ENCODE data around the gene KIF1C. TPM values are rescaled to one million over a fixed set of nuclear protein-coding genes. Genes with fewer than 3 reads are reported as not detected.

Gene KIF1C
- total and polyA plus RNA-seq, 7 donors = 204 to 1,039 (median 624) TPM

GRCh38 chr17:4973256-4974114 is 24.3 kb upstream of the KIF1C start:
- DNase-seq (no peak), ATAC-seq (peak in 2 of 4 donors; percentile 3 to 22)
- Histone ChIP-seq H3K4me3 (peak overlapping the region; percentile 22), H3K27ac (peak overlapping the region; percentile 86), H3K4me1 (peaks cover 41% of the 10 kb centered on the region), H3K36me3 (ENCODE audit: insufficient read depth in 1 of 2, low read depth in 1 of 2) (peaks cover 9 to 92% of the 10 kb centered on the region in 2 donors), H3K27me3 (ENCODE audit: insufficient read depth in 3 of 3, low read length in 2 of 3) (no peaks in the 10 kb centered on the region), H3K9me3 (no peaks in the 10 kb centered on the region)
- 76 to 83% (median 81%) methylated on average over 10 of the region's 10 CpGs for WGBS, 3 donors
- no peak for TF ChIP-seq CTCF (IDR thresholded peaks at IDR 0.05)
- intact Hi-C loops (cut with DNase I) = no loop called here

- ATAC-seq = peak; percentile 89 to 95 (median 94)
- no peak for TF ChIP-seq CTCF (IDR thresholded peaks at IDR 0.05)
- Histone ChIP-seq H3K9me3 (no peaks in the 10 kb centered on the region), H3K4me1 (peaks cover 34% of the 10 kb centered on the region), H3K4me3 (peak overlapping the region; percentile 22), H3K36me3 (ENCODE audit: insufficient read depth in 1 of 2, low read depth in 1 of 2) (peaks cover 9 to 92% of the 10 kb centered on the region in 2 donors), H3K27me3 (ENCODE audit: insufficient read depth in 3 of 3, low read length in 2 of 3) (no peaks in the 10 kb centered on the region), H3K27ac (peak overlapping the region; percentile 86)
- intact Hi-C loops (cut with DNase I) = no loop called here
- WGBS, 3 donors = 27 to 54% (median 40%) methylated on average over 9 of the region's 9 CpGs
- peak; percentile 65 to 89 for DNase-seq
Observed at GRCh38 chr17:4974115-4974670, 23.6 kb upstream of the KIF1C start.

GRCh38 chr17:4978726-4979125 is 19.0 kb upstream of the KIF1C start:
- no peak for TF ChIP-seq CTCF (IDR thresholded peaks at IDR 0.05)
- intact Hi-C loops (cut with DNase I) = no loop called here
- ATAC-seq = no peak
- Histone ChIP-seq H3K27me3 (ENCODE audit: insufficient read depth in 3 of 3, low read length in 2 of 3) (no peaks in the 10 kb centered on the region), H3K4me1 (peaks cover 15% of the 10 kb centered on the region), H3K9me3 (no peaks in the 10 kb centered on the region), H3K4me3 (no peak overlapping the region), H3K36me3 (ENCODE audit: insufficient read depth in 1 of 2, low read depth in 1 of 2) (peaks cover 11 to 91% of the 10 kb centered on the region in 2 donors), H3K27ac (no peak overlapping the region)
- no peak for DNase-seq

GRCh38 chr17:4980644-4981216 is 17.0 kb upstream of the KIF1C start:
- no peak for DNase-seq
- ATAC-seq = peak; percentile 64 to 87 (median 72)
- peak overlapping the region; percentile 23 for H3K27ac ChIP-seq
- H3K9me3 ChIP-seq = no peaks in the 10 kb centered on the region
- WGBS, 3 donors = 29 to 38% (median 32%) methylated on average over 6 of the region's 6 CpGs
- intact Hi-C loops (cut with DNase I) = loop anchor here (2.0 to 5.0 kb wide), 3 partner anchors 43 to 82 kb away; no protein-coding TSS in a partner anchor
- peak; percentile 69 for TF ChIP-seq CTCF (IDR thresholded peaks at IDR 0.05)
- no peaks in the 10 kb centered on the region for H3K27me3 ChIP-seq (ENCODE audit: insufficient read depth in 3 of 3, low read length in 2 of 3)
- H3K36me3 ChIP-seq (ENCODE audit: insufficient read depth in 1 of 2, low read depth in 1 of 2) = peaks cover 11 to 99% of the 10 kb centered on the region in 2 donors
- H3K4me3 ChIP-seq = no peak overlapping the region
- peaks cover 5% of the 10 kb centered on the region for H3K4me1 ChIP-seq

All from psoas muscle (tissue), 8 donors.